ENCODE data around the gene CDH13. TPM values are rescaled to one million over a fixed set of nuclear protein-coding genes. Genes with fewer than 3 reads are reported as not detected.

CDH13 gene
- total RNA-seq, 1 donor from 2014 or later = 14.3 TPM

- H3K27ac ChIP-seq = no peak overlapping the region
- no peak for TF ChIP-seq CTCF (IDR thresholded peaks at IDR 0.05)
- H3K9me3 ChIP-seq = no peaks in the 10 kb centered on the region
- H3K4me3 ChIP-seq = no peak overlapping the region
- DNase-seq (no peak), ATAC-seq (no peak)
- H3K36me3 ChIP-seq = no peaks in the 10 kb centered on the region
- no peaks in the 10 kb centered on the region for H3K4me1 ChIP-seq
- intact Hi-C loops (cut with DNase I) = no loop called here
- no peaks in the 10 kb centered on the region for H3K27me3 ChIP-seq (ENCODE audit: low read depth)
These were observed 511.7 kb downstream of the CDH13 start for GRCh38 chr16:83138512-83138911.

- no peak for TF ChIP-seq CTCF (IDR thresholded peaks at IDR 0.05)
- H3K27ac ChIP-seq = no peak overlapping the region
- no peaks in the 10 kb centered on the region for H3K27me3 ChIP-seq (ENCODE audit: low read depth)
- ATAC-seq (no peak), DNase-seq (no peak)
- no peaks in the 10 kb centered on the region for H3K9me3 ChIP-seq
- H3K36me3 ChIP-seq = no peaks in the 10 kb centered on the region
- intact Hi-C loops (cut with DNase I) = no loop called here
- H3K4me3 ChIP-seq = no peak overlapping the region
- H3K4me1 ChIP-seq = no peaks in the 10 kb centered on the region
These were observed 512.4 kb downstream of the CDH13 start for GRCh38 chr16:83138976-83139690.

GRCh38 chr16:83143788-83144187, 517.0 kb downstream of the CDH13 start:
- TF ChIP-seq CTCF (IDR thresholded peaks at IDR 0.05) = no peak
- no peaks in the 10 kb centered on the region for H3K36me3 ChIP-seq
- no peaks in the 10 kb centered on the region for H3K27me3 ChIP-seq (ENCODE audit: low read depth)
- H3K4me1 ChIP-seq = no peaks in the 10 kb centered on the region
- intact Hi-C loops (cut with DNase I) = no loop called here
- DNase-seq (no peak), ATAC-seq (peak in 1 of 2 donors; percentile 42)
- H3K9me3 ChIP-seq = no peaks in the 10 kb centered on the region
- H3K4me3 ChIP-seq = no peak overlapping the region
- H3K27ac ChIP-seq = no peak overlapping the region

- Histone ChIP-seq H3K4me1 (no peaks in the 10 kb centered on the region), H3K36me3 (no peaks in the 10 kb centered on the region), H3K4me3 (no peak overlapping the region), H3K9me3 (no peaks in the 10 kb centered on the region), H3K27me3 (ENCODE audit: low read depth) (no peaks in the 10 kb centered on the region), H3K27ac (no peak overlapping the region)
- DNase-seq (no peak), ATAC-seq (no peak)
- TF ChIP-seq CTCF (IDR thresholded peaks at IDR 0.05) = no peak
- intact Hi-C loops (cut with DNase I) = no loop called here
These were observed 518.5 kb downstream of the CDH13 start for GRCh38 chr16:83145297-83145696.

GRCh38 chr16:83147244-83147643, 520.5 kb downstream of the CDH13 start:
- intact Hi-C loops (cut with DNase I) = no loop called here
- Histone ChIP-seq H3K27ac (no peak overlapping the region), H3K4me1 (no peaks in the 10 kb centered on the region), H3K27me3 (ENCODE audit: low read depth) (no peaks in the 10 kb centered on the region), H3K36me3 (no peaks in the 10 kb centered on the region), H3K4me3 (no peak overlapping the region), H3K9me3 (no peaks in the 10 kb centered on the region)
- TF ChIP-seq CTCF (IDR thresholded peaks at IDR 0.05) = no peak
- ATAC-seq = no peak
- no peak for DNase-seq
